SK-N-SH treated with all-trans-retinoic acid at 6 μM for 48 hours (cell line): ENCODE results near the gene IL24.

ENCODE experiments used
- ATAC-seq: fragments of 200-7000 bp; cut with Tn5 transposase; 3 replicates; pipeline ENCODE4 v1.9.1; 2020; ENCODE audit warnings: mild to moderate bottlenecking, moderate library complexity
- ARNTL ChIP-seq: fragments of 450-650 bp; formaldehyde crosslinking; IDR thresholded peaks from 2 replicates; pipeline ENCODE4 v1.5.0; 2020; ENCODE audit warnings: low read depth, mild to moderate bottlenecking, moderate library complexity, borderline replicate concordance
- BACH2 ChIP-seq: fragments of 250-450 bp; sonication (Bioruptor Pico); IDR thresholded peaks from 2 replicates; pipeline ENCODE4 v1.9.0; 2021; ENCODE audit warnings: mild to moderate bottlenecking, borderline replicate concordance
- CREB5 ChIP-seq: fragments of 250-450 bp; sonication (Bioruptor Pico); IDR thresholded peaks from 2 replicates; pipeline ENCODE4 v1.5.1; 2020; ENCODE audit warnings: low read depth, mild to moderate bottlenecking, moderate library complexity
- CSDC2 ChIP-seq: fragments of 250-450 bp; sonication (Bioruptor Pico); IDR thresholded peaks from 2 replicates; pipeline ENCODE4 v1.5.0; 2020; ENCODE audit warnings: mild to moderate bottlenecking, moderate library complexity
- ESRRG ChIP-seq: fragments of 250-450 bp; sonication (Bioruptor Pico); IDR thresholded peaks from 2 replicates; pipeline ENCODE4 v1.6.1; 2021; ENCODE audit warnings: mild to moderate bottlenecking
- GLIS3 ChIP-seq: fragments of 250-450 bp; sonication (Bioruptor Pico); IDR thresholded peaks from 2 replicates; pipeline ENCODE4 v1.5.0; 2020; ENCODE audit warnings: mild to moderate bottlenecking, moderate library complexity
- ISL1 ChIP-seq: fragments of 250-450 bp; sonication (Bioruptor Pico); IDR thresholded peaks from 2 replicates; pipeline ENCODE4 v2.1.2; 2022; ENCODE audit warnings: mild to moderate bottlenecking, moderate library complexity
- PATZ1 ChIP-seq: fragments of 250-450 bp; sonication (Bioruptor Pico); IDR thresholded peaks from 2 replicates; pipeline ENCODE4 v1.8.0; 2020; ENCODE audit warnings: mild to moderate bottlenecking, moderate library complexity, borderline replicate concordance
- POU6F1 ChIP-seq: fragments of 250-450 bp; sonication (Bioruptor Pico); IDR thresholded peaks from 2 replicates; pipeline ENCODE4 v1.8.0; 2021; ENCODE audit warnings: low read depth, mild to moderate bottlenecking, moderate library complexity, borderline replicate concordance
- PPARA ChIP-seq: fragments of 250-450 bp; sonication (Bioruptor Pico); IDR thresholded peaks from 2 replicates; pipeline ENCODE4 v1.5.0; 2020; ENCODE audit warnings: mild to moderate bottlenecking, borderline replicate concordance
- RARB ChIP-seq: fragments of 250-450 bp; sonication (Bioruptor Pico); IDR thresholded peaks from 2 replicates; pipeline ENCODE4 v1.8.0; 2021; ENCODE audit warnings: mild to moderate bottlenecking, moderate library complexity
- SNAI2 ChIP-seq: fragments of 250-450 bp; sonication (Bioruptor Pico); IDR thresholded peaks from 2 replicates; pipeline ENCODE4 v1.5.0; 2020; ENCODE audit warnings: mild to moderate bottlenecking, moderate library complexity
- TCF4 ChIP-seq: fragments of 250-450 bp; sonication (Bioruptor Pico); IDR thresholded peaks from 2 replicates; pipeline ENCODE4 v1.8.0; 2021; ENCODE audit warnings: mild to moderate bottlenecking, moderate library complexity, borderline replicate concordance
- TOX ChIP-seq: fragments of 250-450 bp; sonication (Bioruptor Pico); IDR thresholded peaks from 2 replicates; pipeline ENCODE4 v1.8.0; 2021; ENCODE audit warnings: mild to moderate bottlenecking, moderate library complexity, borderline replicate concordance
- ZC3H10 ChIP-seq: fragments of 250-450 bp; sonication (Bioruptor Pico); IDR thresholded peaks from 2 replicates; pipeline ENCODE4 v1.5.1; 2021; ENCODE audit warnings: mild to moderate bottlenecking, moderate library complexity
- ZFP3 ChIP-seq: fragments of 250-450 bp; sonication (Bioruptor Pico); IDR thresholded peaks from 2 replicates; pipeline ENCODE4 v1.5.0; 2020; ENCODE audit warnings: mild to moderate bottlenecking, moderate library complexity
- ZFP30 ChIP-seq: fragments of 450-650 bp; formaldehyde crosslinking; IDR thresholded peaks from 2 replicates; pipeline ENCODE4 v1.5.0; 2022; ENCODE audit warnings: mild to moderate bottlenecking, moderate library complexity
- ZNF565 ChIP-seq: fragments of 450-650 bp; formaldehyde crosslinking; conservative IDR thresholded peaks from 2 replicates; pipeline ENCODE4 v1.5.0; 2020; ENCODE audit warnings: low read depth, mild to moderate bottlenecking, moderate library complexity
- ZNF70 ChIP-seq: fragments of 450-650 bp; formaldehyde crosslinking; IDR thresholded peaks from 2 replicates; pipeline ENCODE4 v1.5.0; 2020; ENCODE audit warnings: mild to moderate bottlenecking, moderate library complexity
- ZNF8 ChIP-seq: fragments of 450-650 bp; formaldehyde crosslinking; IDR thresholded peaks from 2 replicates; pipeline ENCODE4 v1.5.0; 2020; ENCODE audit warnings: mild to moderate bottlenecking, moderate library complexity
- TF ChIP-seq, protein P1 (sequence below): fragments of 250-450 bp; sonication (Bioruptor Pico); IDR thresholded peaks from 2 replicates; pipeline ENCODE4 v1.5.1; 2021; ENCODE audit warnings: mild to moderate bottlenecking, moderate library complexity

Gene IL24

GRCh38 chr1:206901944-206902343 lies 4.7 kb downstream of the IL24 start:
- ATAC-seq = no peak
- TF ChIP-seq ZFP30 = no peak
- TF ChIP-seq GLIS3 (CRISPR knock-in tag) = no peak

DNA sequence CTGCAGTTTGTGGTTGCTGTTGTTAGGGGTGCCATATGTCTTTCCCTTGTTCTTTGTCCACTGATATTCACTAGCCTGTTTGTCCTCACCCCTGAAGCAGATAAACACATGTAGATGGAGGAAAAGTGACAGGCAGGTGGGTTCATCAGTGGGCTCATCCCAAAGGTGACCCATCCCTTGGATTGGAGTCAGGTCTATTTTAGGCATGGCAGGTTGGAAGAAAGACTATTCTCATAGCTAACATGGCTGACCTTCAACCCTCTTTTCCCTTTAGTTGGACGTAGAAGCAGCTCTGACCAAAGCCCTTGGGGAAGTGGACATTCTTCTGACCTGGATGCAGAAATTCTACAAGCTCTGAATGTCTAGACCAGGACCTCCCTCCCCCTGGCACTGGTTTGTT lies 5.5 kb downstream of the IL24 start:
- TF ChIP-seq ZFP3 (CRISPR knock-in tag) (no peak), ZNF8 (CRISPR knock-in tag) (no peak), CSDC2 (CRISPR knock-in tag) (no peak), RARB (CRISPR knock-in tag) (no peak), ISL1 (CRISPR knock-in tag) (no peak), ZFP30 (no peak), BACH2 (CRISPR knock-in tag) (no peak), ZNF70 (no peak), ZC3H10 (CRISPR knock-in tag) (no peak), GLIS3 (CRISPR knock-in tag) (no peak), ARNTL (CRISPR knock-in tag) (no peak), POU6F1 (no peak), TCF4 (CRISPR knock-in tag) (no peak), TOX (CRISPR knock-in tag) (no peak), ZNF565 (CRISPR knock-in tag) (no peak), SNAI2 (no peak), CREB5 (no peak), PATZ1 (no peak), ESRRG (no peak)
- TF ChIP-seq, protein P1, sequence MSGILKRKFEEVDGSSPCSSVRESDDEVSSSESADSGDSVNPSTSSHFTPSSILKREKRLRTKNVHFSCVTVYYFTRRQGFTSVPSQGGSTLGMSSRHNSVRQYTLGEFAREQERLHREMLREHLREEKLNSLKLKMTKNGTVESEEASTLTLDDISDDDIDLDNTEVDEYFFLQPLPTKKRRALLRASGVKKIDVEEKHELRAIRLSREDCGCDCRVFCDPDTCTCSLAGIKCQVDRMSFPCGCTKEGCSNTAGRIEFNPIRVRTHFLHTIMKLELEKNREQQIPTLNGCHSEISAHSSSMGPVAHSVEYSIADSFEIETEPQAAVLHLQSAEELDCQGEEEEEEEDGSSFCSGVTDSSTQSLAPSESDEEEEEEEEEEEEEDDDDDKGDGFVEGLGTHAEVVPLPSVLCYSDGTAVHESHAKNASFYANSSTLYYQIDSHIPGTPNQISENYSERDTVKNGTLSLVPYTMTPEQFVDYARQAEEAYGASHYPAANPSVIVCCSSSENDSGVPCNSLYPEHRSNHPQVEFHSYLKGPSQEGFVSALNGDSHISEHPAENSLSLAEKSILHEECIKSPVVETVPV (CRISPR knock-in tag) = no peak
- no peak for ATAC-seq

DNA sequence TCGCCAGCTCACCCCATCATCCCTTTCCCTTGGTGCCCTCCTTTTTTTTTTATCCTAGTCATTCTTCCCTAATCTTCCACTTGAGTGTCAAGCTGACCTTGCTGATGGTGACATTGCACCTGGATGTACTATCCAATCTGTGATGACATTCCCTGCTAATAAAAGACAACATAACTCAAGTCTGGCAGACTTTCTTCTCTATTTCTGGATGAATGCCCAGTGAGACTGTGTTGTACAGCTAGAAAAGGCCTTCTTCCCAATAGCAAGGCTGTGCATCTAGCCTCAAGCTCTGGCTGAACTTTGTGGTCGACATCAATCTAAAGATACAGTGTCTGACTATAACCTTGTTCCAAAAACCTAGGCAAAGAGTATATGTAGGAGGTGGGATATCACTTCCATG lies 6.4 kb downstream of the IL24 start:
- TF ChIP-seq ISL1 (CRISPR knock-in tag) (no peak), PATZ1 (no peak), PPARA (no peak), BACH2 (CRISPR knock-in tag) (no peak)
- TF ChIP-seq, protein P1 (CRISPR knock-in tag) = no peak
- ATAC-seq = no peak
